Osteocyte (in vitro differentiated cells): Measurements from ENCODE around the gene KL. TPM values are rescaled to one million over a fixed set of nuclear protein-coding genes. Genes with fewer than 3 reads are reported as not detected.

Experiments
- DNase-seq: peaks from one replicate; pipeline ENCODE4 v3.0.0; 2021; ENCODE audit warnings: mixed read lengths; ENCODE audit not compliant: unreplicated experiment; ENCODE audit errors: extremely low spot score
- H3K27ac Mint-ChIP-seq: one replicate; pipeline ENCODE4 v1.8.0; 2021; ENCODE audit warnings: mild to moderate bottlenecking, mixed read lengths; ENCODE audit not compliant: unreplicated experiment
- H3K27me3 Mint-ChIP-seq: one replicate; pipeline ENCODE4 v1.8.0; 2021; ENCODE audit warnings: mixed read lengths; ENCODE audit not compliant: unreplicated experiment
- H3K36me3 Mint-ChIP-seq: one replicate; pipeline ENCODE4 v1.8.0; 2021; ENCODE audit warnings: mixed read lengths; ENCODE audit not compliant: unreplicated experiment
- H3K4me1 Mint-ChIP-seq: one replicate; pipeline ENCODE4 v1.8.0; 2021; ENCODE audit warnings: mixed read lengths; ENCODE audit not compliant: unreplicated experiment
- H3K4me3 Mint-ChIP-seq: one replicate; pipeline ENCODE4 v1.8.0; 2021; ENCODE audit warnings: mild to moderate bottlenecking, moderate library complexity, mixed read lengths; ENCODE audit not compliant: unreplicated experiment
- H3K9me3 Mint-ChIP-seq: one replicate; pipeline ENCODE4 v1.8.0; 2021; ENCODE audit warnings: mixed read lengths; ENCODE audit not compliant: unreplicated experiment
- CTCF ChIP-seq: fragments of 200-600 bp; sonication (generic); IDR thresholded peaks from 2 replicates; pipeline ENCODE4 v1.5.0; 2021; ENCODE audit warnings: antibody characterized with exemption, mild to moderate bottlenecking, moderate library complexity
- total RNA-seq: library from RNA; stranded (reverse); gene quantifications from 2 replicates; pipeline ENCODE4 v1.2.1, GENCODE V29; 2021

The KL gene
- total RNA-seq, 1 donor from 2014 or later = 0.08 TPM

DNA sequence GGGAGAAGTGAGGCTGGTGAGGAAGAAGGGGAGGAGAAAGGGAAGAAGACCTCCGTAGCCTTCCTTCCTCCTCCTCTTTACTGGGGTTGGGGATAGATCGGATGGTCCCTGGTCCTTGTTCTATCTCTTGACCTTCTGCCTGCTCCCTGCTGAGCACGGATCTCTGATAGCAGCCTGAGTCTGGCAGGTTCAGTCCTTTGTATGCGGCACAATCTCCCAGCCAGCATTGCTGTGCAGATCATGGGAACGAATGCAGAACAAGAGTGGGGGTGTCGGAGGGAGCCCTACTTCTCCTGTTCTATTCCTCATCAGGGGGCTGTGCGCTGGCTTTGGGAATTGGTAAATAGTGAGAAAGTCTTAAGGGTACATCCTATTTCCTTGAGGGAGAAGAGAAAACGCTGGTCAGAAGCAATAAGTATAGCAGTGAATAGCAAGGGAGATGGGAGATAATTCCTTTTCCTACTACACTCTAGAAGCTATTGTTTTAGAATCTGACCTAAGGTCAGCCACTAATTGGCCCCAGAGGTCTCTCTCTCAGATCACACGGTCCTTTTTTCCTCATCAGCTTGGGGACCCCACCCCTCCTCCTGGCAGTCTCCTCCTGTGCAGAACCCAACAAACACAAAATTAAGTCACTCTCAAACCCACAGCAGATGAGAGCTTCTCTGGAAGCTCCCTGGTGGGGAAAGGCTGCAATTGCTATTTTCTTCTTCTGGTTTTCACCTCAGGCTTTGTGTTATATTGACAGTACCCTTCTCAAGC lies 41.0 kb downstream of the KL start:
- H3K36me3 Mint-ChIP-seq = no peaks in the 10 kb centered on the region
- peaks cover 3% of the 10 kb centered on the region for H3K27me3 Mint-ChIP-seq
- peaks cover 3% of the 10 kb centered on the region for H3K4me1 Mint-ChIP-seq
- no peaks in the 10 kb centered on the region for H3K9me3 Mint-ChIP-seq
- DNase-seq = no peak
- H3K4me3 Mint-ChIP-seq = no peak overlapping the region
- peak; percentile 45 for TF ChIP-seq CTCF
- no peak overlapping the region for H3K27ac Mint-ChIP-seq

- Mint-ChIP-seq H3K9me3 (no peaks in the 10 kb centered on the region), H3K4me1 (no peaks in the 10 kb centered on the region), H3K27me3 (peaks cover 3% of the 10 kb centered on the region), H3K4me3 (no peak overlapping the region), H3K36me3 (no peaks in the 10 kb centered on the region), H3K27ac (no peak overlapping the region)
- no peak for DNase-seq
- TF ChIP-seq CTCF = no peak
Measured at GRCh38 chr13:33058776-33059327, 42.6 kb downstream of the KL start.

DNA sequence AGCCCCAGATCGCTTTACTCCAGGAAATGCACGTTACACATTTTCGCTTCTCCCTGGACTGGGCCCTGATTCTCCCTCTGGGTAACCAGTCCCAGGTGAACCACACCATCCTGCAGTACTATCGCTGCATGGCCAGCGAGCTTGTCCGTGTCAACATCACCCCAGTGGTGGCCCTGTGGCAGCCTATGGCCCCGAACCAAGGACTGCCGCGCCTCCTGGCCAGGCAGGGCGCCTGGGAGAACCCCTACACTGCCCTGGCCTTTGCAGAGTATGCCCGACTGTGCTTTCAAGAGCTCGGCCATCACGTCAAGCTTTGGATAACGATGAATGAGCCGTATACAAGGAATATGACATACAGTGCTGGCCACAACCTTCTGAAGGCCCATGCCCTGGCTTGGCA lies 44.6 kb downstream of the KL start:
- H3K4me3 Mint-ChIP-seq = no peak overlapping the region
- H3K27me3 Mint-ChIP-seq = no peaks in the 10 kb centered on the region
- no peak for DNase-seq
- no peak for TF ChIP-seq CTCF
- no peak overlapping the region for H3K27ac Mint-ChIP-seq
- no peaks in the 10 kb centered on the region for H3K36me3 Mint-ChIP-seq
- no peaks in the 10 kb centered on the region for H3K9me3 Mint-ChIP-seq
- H3K4me1 Mint-ChIP-seq = no peaks in the 10 kb centered on the region

GRCh38 chr13:33066329-33066728 lies 50.1 kb downstream of the KL start:
- Mint-ChIP-seq H3K4me1 (no peaks in the 10 kb centered on the region), H3K36me3 (no peaks in the 10 kb centered on the region), H3K27me3 (no peaks in the 10 kb centered on the region), H3K27ac (no peak overlapping the region), H3K9me3 (peaks cover 3% of the 10 kb centered on the region), H3K4me3 (no peak overlapping the region)
- DNase-seq = no peak
- no peak for TF ChIP-seq CTCF

DNA sequence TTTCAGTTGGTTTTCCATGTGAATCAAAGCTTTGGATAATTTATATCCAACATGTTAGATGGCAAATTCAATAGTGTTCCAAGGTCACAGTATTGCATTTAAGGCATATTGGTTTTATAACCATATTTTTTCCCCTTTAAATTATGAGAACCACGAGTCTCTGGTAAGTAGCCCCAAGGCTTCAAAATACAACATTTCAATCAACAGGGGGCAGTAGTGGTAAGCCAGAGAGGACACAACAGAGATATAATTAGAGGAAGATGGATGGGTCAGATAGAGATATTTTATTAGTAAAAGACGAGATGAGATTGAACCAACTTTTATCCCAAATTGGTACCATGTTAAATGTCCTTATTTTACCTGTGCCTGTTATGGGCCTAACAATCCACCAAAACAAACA lies 53.1 kb downstream of the KL start:
- DNase-seq = no peak
- Mint-ChIP-seq H3K36me3 (no peaks in the 10 kb centered on the region), H3K9me3 (peaks cover 3% of the 10 kb centered on the region), H3K27me3 (no peaks in the 10 kb centered on the region), H3K4me3 (no peak overlapping the region), H3K4me1 (no peaks in the 10 kb centered on the region), H3K27ac (no peak overlapping the region)
- peak; percentile 11 for TF ChIP-seq CTCF
